Activated CD4-positive, alpha-beta T cell treated with anti-CD3 and anti-CD28 coated beads, Interleukin-2, amount 50 U/mL, for 16 hours (primary cell): ENCODE data around the gene STKLD1.
"Not testable (repeated sequence)": the region's sequence is repeated elsewhere in the genome, so short reads cannot be mapped to it uniquely, and the experiment has no call there.

ENCODE experiments used
- DNase-seq: peaks from one replicate; pipeline ENCODE4 v3.0.0-alpha.2; 2020

The STKLD1 gene

GRCh38 chr9:133389025-133389557, 12.9 kb downstream of the STKLD1 start:
- no peak for DNase-seq

GRCh38 chr9:133389562-133389961, 13.4 kb downstream of the STKLD1 start:
- no peak for DNase-seq

- DNase-seq, result no peak
Measured at GRCh38 chr9:133390713-133391112, 14.5 kb downstream of the STKLD1 start.

GRCh38 chr9:133391449-133391848, 15.3 kb downstream of the STKLD1 start:
- DNase-seq, result not testable (repeated sequence)

GRCh38 chr9:133392308-133392707, 16.1 kb downstream of the STKLD1 start:
- DNase-seq, result not testable (repeated sequence)

GRCh38 chr9:133393399-133393798, 17.2 kb downstream of the STKLD1 start:
- no peak for DNase-seq

GRCh38 chr9:133394687-133395271, 18.6 kb downstream of the STKLD1 start:
- DNase-seq, result no peak

GRCh38 chr9:133396952-133397351, 20.8 kb downstream of the STKLD1 start:
- no peak for DNase-seq

- no peak for DNase-seq
Measured at GRCh38 chr9:133397370-133397769, 21.2 kb downstream of the STKLD1 start.

GRCh38 chr9:133397895-133398294, 21.7 kb downstream of the STKLD1 start:
- DNase-seq, result no peak

- DNase-seq, result no peak
Measured at GRCh38 chr9:133400292-133400691, 24.1 kb downstream of the STKLD1 start.

- no peak for DNase-seq
Measured at GRCh38 chr9:133401588-133401987, 25.4 kb downstream of the STKLD1 start.

GRCh38 chr9:133402689-133403088, 26.5 kb downstream of the STKLD1 start:
- DNase-seq, result no peak

- peak; percentile 52 for DNase-seq
Measured at GRCh38 chr9:133403766-133404453, 27.7 kb downstream of the STKLD1 start.

GRCh38 chr9:133404454-133405002, 28.4 kb downstream of the STKLD1 start:
- DNase-seq, result no peak

- DNase-seq, result no peak
Measured at GRCh38 chr9:133405508-133406438, 29.6 kb downstream of the STKLD1 start.

- peak; percentile 86 for DNase-seq
Measured at GRCh38 chr9:133406480-133407307, 30.5 kb downstream of the STKLD1 start.

- DNase-seq, result no peak
Measured at GRCh38 chr9:133408042-133408441, 31.9 kb downstream of the STKLD1 start.

- no peak for DNase-seq
Measured at GRCh38 chr9:133415170-133415569, 39.0 kb downstream of the STKLD1 start.

GRCh38 chr9:133417541-133418461, 41.6 kb downstream of the STKLD1 start, which contains the start of gene REXO4:
Gene REXO4, minus strand, starts transcription at chr9:133418010. Its CDS starts 166 bp downstream, at chr9:133417844.
- DNase-seq, result peak; percentile 95

- DNase-seq, result no peak
Measured at GRCh38 chr9:133419005-133419404, 42.8 kb downstream of the STKLD1 start.
